ENCODE data around the gene EXO1. TPM values are rescaled to one million over a fixed set of nuclear protein-coding genes. Genes with fewer than 3 reads are reported as not detected.
A peak's percentile ranks its signal among the peaks of the same experiment; 100 is the strongest.

The EXO1 gene
- 64.7 and 140 TPM in 2 replicates for total RNA-seq (2011; cell fraction: chromatin; rRNA removed; ENCODE audit: low replicate concordance)
- 34.7 and 43.2 TPM in 2 replicates for total RNA-seq (2011; cell fraction: nucleolus; rRNA removed)
- 35.2 and 47.5 TPM in 2 replicates for total RNA-seq (2011; cell fraction: nucleoplasm; rRNA removed)
- 79.6 and 95.1 TPM in 2 replicates for total RNA-seq (2014; rRNA removed)
- total RNA-seq (2014; rRNA removed; fragmentation: Illumina TruSeq; extraction: Trizol): 125 and 135 TPM in 2 replicates
- total RNA-seq (2015; rRNA removed; fragmentation: Illumina TruSeq; extraction: Trizol): 101 and 108 TPM in 2 replicates
- 101 and 107 TPM in 2 replicates for total RNA-seq (2021)
- polyA plus RNA-seq (2011; rRNA removed): 54.6 and 65.9 TPM in 2 replicates
- polyA plus RNA-seq (2011; cell fraction: cytosol; rRNA removed): 17.0 and 30.4 TPM in 2 replicates
- 31.9 and 42.5 TPM in 2 replicates for polyA plus RNA-seq (2011; cell fraction: nucleus; rRNA removed)
- polyA plus RNA-seq (2012): 36.8 and 61.1 TPM in 2 replicates
- polyA plus RNA-seq (2014; fragmentation: Illumina TruSeq; extraction: Trizol): 105 and 116 TPM in 2 replicates
- polyA plus RNA-seq (2014; fragmentation: Nextera tagmentation; extraction: Ambion mirVana): 10 to 100 TPM; 36.0 to 83.9 TPM
- 69.5 and 71.9 TPM in 2 replicates for polyA plus RNA-seq (2014; rRNA removed)
- polyA minus RNA-seq (2011; rRNA and poly(A)+ RNA removed): 154 and 157 TPM in 2 replicates
- polyA minus RNA-seq (2011; cell fraction: cytosol; rRNA and poly(A)+ RNA removed): 48.3 and 58.5 TPM in 2 replicates
- 39.0 and 66.5 TPM in 2 replicates for polyA minus RNA-seq (2011; cell fraction: nucleus; rRNA and poly(A)+ RNA removed)
- percentile 94 among the genes with signal in this experiment for Bru-seq, nascent RNA
- BruChase-seq, experiment 1, labeled RNA remaining after a 2-hour chase: percentile 96 among the genes with signal in this experiment
- percentile 94 among the genes with signal in this experiment for BruChase-seq, experiment 2, labeled RNA remaining after a 6-hour chase
- long read RNA-seq, experiment 1, transcript EXO1-201 (14 exons, 3,192 nt): major isoform, 14 of 384 reads
- long read RNA-seq, experiment 1, transcript EXO1-202 (16 exons, 3,473 nt): minor isoform, 6 of 384 reads
- long read RNA-seq, experiment 1, partial matches to known transcripts: 65 of 384 reads
- long read RNA-seq, experiment 1, other reads (novel, unspliced or antisense): 299 of 384 reads
- long read RNA-seq, experiment 2, partial matches to known transcripts: 32 of 84 reads
- long read RNA-seq, experiment 2, other reads (novel, unspliced or antisense): 51 of 84 reads
- long read RNA-seq, experiment 3, partial matches to known transcripts: 23 of 74 reads
- long read RNA-seq, experiment 3, other reads (novel, unspliced or antisense): 48 of 74 reads

DNA sequence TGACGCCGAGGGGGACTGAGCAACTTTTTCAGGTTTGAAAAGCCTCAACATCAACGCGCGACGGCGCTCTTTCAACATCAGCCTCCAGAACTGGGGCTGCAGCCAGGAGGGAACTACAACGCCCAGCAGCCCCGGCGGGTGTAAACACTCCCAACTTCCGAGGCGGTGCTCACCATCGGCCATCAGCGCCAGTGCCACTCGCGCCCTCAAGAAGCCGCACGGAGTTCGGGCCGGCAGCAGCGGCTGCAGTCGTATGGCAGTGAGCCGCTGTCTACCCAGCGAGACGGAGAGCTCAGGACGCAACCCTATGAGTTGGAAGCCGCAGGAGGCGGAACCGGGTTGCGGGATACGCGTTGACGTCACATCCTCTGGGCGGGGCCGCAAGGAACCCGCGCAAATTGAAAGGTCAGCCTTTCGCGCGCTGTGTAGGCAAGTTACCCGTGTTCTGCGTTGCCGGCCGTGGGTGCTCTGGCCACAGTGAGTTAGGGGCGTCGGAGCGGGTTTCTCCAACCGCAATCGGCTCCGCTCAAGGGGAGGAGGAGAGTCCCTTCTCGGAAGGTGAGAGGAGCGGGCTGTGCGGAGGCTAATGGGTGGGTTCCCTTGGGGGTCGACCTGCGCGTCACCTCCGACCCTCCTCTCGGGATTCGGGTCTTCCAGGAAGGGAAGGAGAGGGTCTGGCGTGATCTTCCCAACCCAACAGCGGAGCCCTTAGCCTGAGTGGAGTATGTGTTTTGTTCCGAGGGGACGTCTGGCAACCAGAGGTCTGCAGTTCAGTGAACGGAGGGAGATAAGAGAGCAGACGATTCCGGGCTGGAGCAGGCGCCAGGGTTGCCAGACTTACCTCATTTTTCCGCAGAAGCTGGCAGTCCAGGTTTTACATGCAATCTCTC is at the start of gene EXO1:
EXO1 (plus strand) TSS at position 409 of the 890 bp plus-strand sequence. CDS start 2,222 bp downstream, outside the sequence.
- intact Hi-C loops (cut with micrococcal nuclease): loop anchor here (1.0 to 5.0 kb wide), 2 partner anchors 238 to 331 kb away; partner anchors contain the start of gene FH
- in situ Hi-C loops (cut with MboI): no loop called here
- no peaks in the 10 kb centered on the region for H3K9me1 ChIP-seq (ENCODE audit: control insufficient read depth, insufficient read depth, low read length)
- WGBS (ENCODE audit: insufficient coverage, low coverage, missing lambda C conversion rate): under 1% methylated on average over 68 of the region's 68 CpGs
- H3K9me3 ChIP-seq (replicated peaks; ENCODE audit: control insufficient read depth, insufficient read depth, low read depth, low read length): no peaks in the 10 kb centered on the region
- FAIRE-seq (peak; percentile 91), DNase-seq (ENCODE audit: extremely low read depth in 1 of 4, low spot score in 3 of 4) (peak; percentile 91 to 99 (median 94)), ATAC-seq (peak; percentile 94)
- peaks cover 8 to 18% of the 10 kb centered on the region in 2 experiments; a peak in 3 of 5 replicates for H3K4me1 ChIP-seq (replicated peaks in 1 of 2; ENCODE audit: control insufficient read depth in 2 of 2, insufficient read depth in 2 of 2, low read length in 2 of 2)
- H3K27me3 ChIP-seq (ENCODE audit: control insufficient read depth in 2 of 2, insufficient read depth in 2 of 2, low read length in 2 of 2): no peaks in the 10 kb centered on the region
- H3K4me3 ChIP-seq: peak within 1 kb of the TSS; percentile 66
- peaks cover 40% of the 10 kb centered on the region for H3K36me3 ChIP-seq (ENCODE audit: control insufficient read depth, insufficient read depth, low read length)
- H2AFZ ChIP-seq (ENCODE audit: low read depth, low read length): peak within 1 kb of the TSS; percentile 99
- H3K79me2 ChIP-seq (ENCODE audit: control insufficient read depth, insufficient read depth, low read length): peaks cover 46% of the 10 kb centered on the region
- H3K4me2 ChIP-seq (ENCODE audit: insufficient read depth, low read length): peak within 1 kb of the TSS; percentile 94
- H3K27ac ChIP-seq (ENCODE audit: extremely low read depth, low read depth, low read length): peak within 1 kb of the TSS; percentile 87
- ChIA-PET CTCF (ENCODE audit: low intra/inter-chr PET ratio) (interaction anchor here (1.2 kb wide), 1 partner anchor 317 kb away, joined by 11 read pairs; no protein-coding TSS in a partner anchor), POLR2A (interaction anchor here (0.5 to 2.1 kb wide), 15 partner anchors 9 to 1897 kb away, joined by 3 to 7 read pairs (median 4); partner anchors contain the start of gene FH)
- H3K9ac ChIP-seq (ENCODE audit: insufficient read depth in 1 of 2, low read depth in 2 of 2, low read length in 2 of 2): peak within 1 kb of the TSS; percentile 96 to 100
- TSS peak; percentile 71 for BruUV-seq (replicated peaks)
- peaks cover 5% of the 10 kb centered on the region; the same call in 1 of the 2 replicates for H4K20me1 ChIP-seq (replicated peaks; ENCODE audit: control insufficient read depth, insufficient read depth, low read length)
- TF ChIP-seq NKRF (IDR thresholded peaks at IDR 0.05; ENCODE audit: borderline replicate concordance) (peak; percentile 99), CREB1 (IDR thresholded peaks at IDR 0.05) (peak; percentile 98), CREB1 (CRISPR knock-in tag; IDR thresholded peaks at IDR 0.05) (peak; percentile 98), KAT8 (IDR thresholded peaks at IDR 0.05; ENCODE audit: low read depth) (no peak), SMARCA4 (IDR thresholded peaks at IDR 0.05) (no peak), ZNF143 (CRISPR knock-in tag; IDR thresholded peaks at IDR 0.05) (peak; percentile 98), YBX1 (IDR thresholded peaks at IDR 0.05) (no peak), SMAD2 (IDR thresholded peaks at IDR 0.05; ENCODE audit: low read depth, low read length) (no peak), LCOR (CRISPR knock-in tag; IDR thresholded peaks at IDR 0.05) (peak; percentile 72), HDGF (IDR thresholded peaks at IDR 0.05) (no peak), FOXJ2 (tag; IDR thresholded peaks at IDR 0.05) (peak; percentile 92), PTBP1 (IDR thresholded peaks at IDR 0.05; ENCODE audit: low read depth, low read length) (no peak)
- TF ChIP-seq, protein P1, sequence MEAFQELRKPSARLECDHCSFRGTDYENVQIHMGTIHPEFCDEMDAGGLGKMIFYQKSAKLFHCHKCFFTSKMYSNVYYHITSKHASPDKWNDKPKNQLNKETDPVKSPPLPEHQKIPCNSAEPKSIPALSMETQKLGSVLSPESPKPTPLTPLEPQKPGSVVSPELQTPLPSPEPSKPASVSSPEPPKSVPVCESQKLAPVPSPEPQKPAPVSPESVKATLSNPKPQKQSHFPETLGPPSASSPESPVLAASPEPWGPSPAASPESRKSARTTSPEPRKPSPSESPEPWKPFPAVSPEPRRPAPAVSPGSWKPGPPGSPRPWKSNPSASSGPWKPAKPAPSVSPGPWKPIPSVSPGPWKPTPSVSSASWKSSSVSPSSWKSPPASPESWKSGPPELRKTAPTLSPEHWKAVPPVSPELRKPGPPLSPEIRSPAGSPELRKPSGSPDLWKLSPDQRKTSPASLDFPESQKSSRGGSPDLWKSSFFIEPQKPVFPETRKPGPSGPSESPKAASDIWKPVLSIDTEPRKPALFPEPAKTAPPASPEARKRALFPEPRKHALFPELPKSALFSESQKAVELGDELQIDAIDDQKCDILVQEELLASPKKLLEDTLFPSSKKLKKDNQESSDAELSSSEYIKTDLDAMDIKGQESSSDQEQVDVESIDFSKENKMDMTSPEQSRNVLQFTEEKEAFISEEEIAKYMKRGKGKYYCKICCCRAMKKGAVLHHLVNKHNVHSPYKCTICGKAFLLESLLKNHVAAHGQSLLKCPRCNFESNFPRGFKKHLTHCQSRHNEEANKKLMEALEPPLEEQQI (IDR thresholded peaks at IDR 0.05): no peak
